Measurements from ENCODE around the gene PIP5KL1. TPM values are rescaled to one million over a fixed set of nuclear protein-coding genes. Genes with fewer than 3 reads are reported as not detected.

The PIP5KL1 gene
- total RNA-seq, 6 experiments from 2014 or later = 1.7 to 3.1 (median 2.1) TPM

DNA sequence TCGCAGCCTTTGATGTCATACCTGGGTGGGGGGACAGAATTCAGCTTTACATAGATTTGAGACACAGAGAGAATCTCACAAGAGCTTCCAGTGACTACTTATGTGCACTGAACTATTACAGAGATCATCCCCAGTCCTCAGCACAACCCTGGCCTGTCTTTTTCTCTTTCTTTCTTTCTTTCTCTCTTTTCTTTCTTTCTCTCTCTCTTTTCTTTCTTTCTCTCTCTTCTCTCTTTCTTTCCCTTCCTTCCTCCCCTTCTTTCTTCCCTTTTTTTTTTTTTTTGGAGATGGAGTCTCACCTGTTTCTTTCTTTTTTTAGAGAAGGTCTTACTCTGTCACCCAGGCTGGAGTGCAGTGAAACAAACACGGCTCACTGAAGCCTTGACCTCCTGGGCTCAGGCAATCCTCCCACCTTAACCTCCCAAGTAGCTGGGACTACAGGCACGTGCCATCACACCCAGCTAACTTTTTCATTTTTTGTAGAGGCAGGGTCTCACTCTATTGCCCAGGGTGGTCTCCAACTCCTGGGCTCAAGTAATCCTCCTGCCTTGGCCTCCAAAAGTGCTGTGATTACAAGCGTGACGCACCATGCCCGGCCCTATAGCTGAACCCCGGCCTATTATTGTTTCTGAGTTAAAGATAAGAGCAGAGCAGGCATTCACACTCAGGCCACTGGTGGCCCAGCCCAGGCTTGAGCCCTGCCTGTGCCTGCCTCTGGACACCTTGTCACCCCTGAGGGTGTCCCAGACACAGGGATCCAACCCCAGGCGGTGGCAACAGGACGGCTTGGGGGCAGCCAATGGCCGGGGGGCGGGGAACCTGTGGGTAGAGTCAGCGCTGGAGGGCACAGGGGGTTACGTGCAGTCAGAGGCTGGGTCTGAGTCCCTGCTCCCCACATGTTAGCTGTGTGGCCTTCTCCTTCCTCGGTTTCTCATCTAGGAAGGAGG is 4.3 kb downstream of the PIP5KL1 start:
- Mint-ChIP-seq H3K27ac (peak overlapping the region; percentile 49), H3K4me1 (ENCODE audit: low read depth) (peaks cover 52% of the 10 kb centered on the region), H3K4me3 (no peak overlapping the region), H3K9me3 (no peaks in the 10 kb centered on the region), H3K27me3 (ENCODE audit: insufficient read depth) (peaks cover 4% of the 10 kb centered on the region), H3K36me3 (ENCODE audit: low read depth) (peaks cover 5% of the 10 kb centered on the region; the same call in 1 of the 2 replicates)
- DNase-seq = no peak
- TF ChIP-seq, protein P1, sequence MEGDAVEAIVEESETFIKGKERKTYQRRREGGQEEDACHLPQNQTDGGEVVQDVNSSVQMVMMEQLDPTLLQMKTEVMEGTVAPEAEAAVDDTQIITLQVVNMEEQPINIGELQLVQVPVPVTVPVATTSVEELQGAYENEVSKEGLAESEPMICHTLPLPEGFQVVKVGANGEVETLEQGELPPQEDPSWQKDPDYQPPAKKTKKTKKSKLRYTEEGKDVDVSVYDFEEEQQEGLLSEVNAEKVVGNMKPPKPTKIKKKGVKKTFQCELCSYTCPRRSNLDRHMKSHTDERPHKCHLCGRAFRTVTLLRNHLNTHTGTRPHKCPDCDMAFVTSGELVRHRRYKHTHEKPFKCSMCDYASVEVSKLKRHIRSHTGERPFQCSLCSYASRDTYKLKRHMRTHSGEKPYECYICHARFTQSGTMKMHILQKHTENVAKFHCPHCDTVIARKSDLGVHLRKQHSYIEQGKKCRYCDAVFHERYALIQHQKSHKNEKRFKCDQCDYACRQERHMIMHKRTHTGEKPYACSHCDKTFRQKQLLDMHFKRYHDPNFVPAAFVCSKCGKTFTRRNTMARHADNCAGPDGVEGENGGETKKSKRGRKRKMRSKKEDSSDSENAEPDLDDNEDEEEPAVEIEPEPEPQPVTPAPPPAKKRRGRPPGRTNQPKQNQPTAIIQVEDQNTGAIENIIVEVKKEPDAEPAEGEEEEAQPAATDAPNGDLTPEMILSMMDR (IDR thresholded peaks at IDR 0.05) = no peak

DNA sequence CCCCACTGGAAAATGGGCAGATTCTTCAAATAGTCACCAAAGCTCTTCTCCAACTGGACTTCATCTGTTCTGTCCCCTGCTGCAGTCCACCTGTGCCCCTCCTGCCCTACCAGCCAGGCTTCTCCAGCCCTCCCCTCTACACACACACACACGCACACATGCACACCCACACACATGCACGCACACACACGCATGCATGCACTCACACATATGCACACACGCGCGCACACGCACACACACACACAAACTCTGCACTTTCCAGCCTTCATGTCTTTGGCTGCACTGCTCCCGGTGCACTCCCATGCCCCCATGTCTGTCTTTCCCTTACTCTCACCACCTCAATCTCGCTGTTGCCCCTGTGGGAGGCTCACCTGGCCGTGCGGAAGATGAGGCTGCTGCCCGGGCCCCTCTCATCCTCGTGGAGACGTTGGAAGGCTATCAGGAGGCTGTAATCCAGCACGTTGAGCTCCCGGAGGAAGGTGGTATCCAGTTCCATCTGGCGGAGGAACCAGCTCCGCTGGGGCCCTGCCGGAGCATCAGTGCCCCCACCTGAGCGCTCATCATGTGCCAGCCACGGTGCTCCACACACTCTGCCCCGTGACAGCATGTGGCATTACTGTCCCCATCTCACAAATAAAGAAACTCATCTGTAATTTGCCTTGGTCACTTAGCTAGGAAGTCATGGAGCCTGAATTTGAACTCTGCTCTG is 5.7 kb downstream of the PIP5KL1 start:
- no peak for DNase-seq
- peak overlapping the region; percentile 97 for H3K27ac Mint-ChIP-seq
- H3K4me1 Mint-ChIP-seq (ENCODE audit: low read depth) = peaks cover 53% of the 10 kb centered on the region
- no peak overlapping the region for H3K4me3 Mint-ChIP-seq
- peaks cover 4% of the 10 kb centered on the region for H3K27me3 Mint-ChIP-seq (ENCODE audit: insufficient read depth)
- H3K36me3 Mint-ChIP-seq (ENCODE audit: low read depth) = peaks cover 5% of the 10 kb centered on the region; the same call in 1 of the 2 replicates
- TF ChIP-seq, protein P1 (IDR thresholded peaks at IDR 0.05) = no peak
- H3K9me3 Mint-ChIP-seq = no peaks in the 10 kb centered on the region

DNA sequence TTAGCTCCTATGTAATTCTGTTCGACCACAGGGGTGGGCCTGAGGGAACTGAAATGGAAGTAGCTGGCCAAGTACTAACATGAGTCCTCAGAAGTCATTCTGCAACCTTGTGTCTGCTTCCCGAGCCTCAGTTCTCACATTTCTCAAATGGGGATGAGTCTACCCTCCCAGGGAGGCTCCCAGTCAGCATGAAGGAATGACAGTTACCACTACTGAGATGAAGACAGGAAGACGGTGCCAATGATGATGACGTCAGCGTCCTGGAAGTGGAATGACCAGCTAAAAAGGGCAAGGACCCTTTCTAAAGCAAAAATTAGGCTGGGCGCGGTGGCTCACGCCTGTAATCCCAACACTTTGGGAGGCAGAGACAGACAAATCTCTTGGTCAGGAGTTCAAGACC is 6.8 kb downstream of the PIP5KL1 start:
- TF ChIP-seq, protein P1 (IDR thresholded peaks at IDR 0.05) = no peak
- Mint-ChIP-seq H3K4me1 (ENCODE audit: low read depth) (peaks cover 59% of the 10 kb centered on the region), H3K27ac (peak overlapping the region; percentile 97), H3K27me3 (ENCODE audit: insufficient read depth) (peaks cover 2% of the 10 kb centered on the region), H3K9me3 (no peaks in the 10 kb centered on the region), H3K4me3 (peak overlapping the region; percentile 31), H3K36me3 (ENCODE audit: low read depth) (peaks cover 5% of the 10 kb centered on the region; the same call in 1 of the 2 replicates)
- peak; percentile 96 for DNase-seq

DNA sequence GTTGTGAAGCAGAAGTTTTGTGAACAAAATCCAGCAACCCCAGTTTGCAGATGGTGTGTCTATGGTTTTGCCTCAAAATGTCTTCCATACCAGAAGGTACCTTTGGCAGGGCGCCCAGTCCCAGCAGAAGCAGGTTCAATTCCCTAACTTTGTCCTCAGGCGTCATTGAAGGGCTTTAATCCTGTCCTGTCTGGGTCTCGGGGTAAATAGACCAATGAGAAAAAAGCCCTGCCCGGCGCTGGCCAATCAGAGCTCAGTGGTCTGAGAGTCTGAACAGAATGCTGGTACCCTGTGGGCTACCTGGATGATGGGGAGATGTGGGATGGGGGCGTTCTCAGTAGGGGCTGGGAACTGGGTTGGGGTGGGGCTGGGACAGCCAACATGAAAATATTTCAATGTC is 7.5 kb downstream of the PIP5KL1 start:
- H3K9me3 Mint-ChIP-seq = no peaks in the 10 kb centered on the region
- no peak overlapping the region for H3K4me3 Mint-ChIP-seq
- peaks cover 66% of the 10 kb centered on the region for H3K4me1 Mint-ChIP-seq (ENCODE audit: low read depth)
- DNase-seq = no peak
- H3K36me3 Mint-ChIP-seq (ENCODE audit: low read depth) = peaks cover 5% of the 10 kb centered on the region; the same call in 1 of the 2 replicates
- no peaks in the 10 kb centered on the region; the same call in 1 of the 2 replicates for H3K27me3 Mint-ChIP-seq (ENCODE audit: insufficient read depth)
- TF ChIP-seq, protein P1 (IDR thresholded peaks at IDR 0.05) = no peak
- peak overlapping the region; percentile 97 for H3K27ac Mint-ChIP-seq

DNA sequence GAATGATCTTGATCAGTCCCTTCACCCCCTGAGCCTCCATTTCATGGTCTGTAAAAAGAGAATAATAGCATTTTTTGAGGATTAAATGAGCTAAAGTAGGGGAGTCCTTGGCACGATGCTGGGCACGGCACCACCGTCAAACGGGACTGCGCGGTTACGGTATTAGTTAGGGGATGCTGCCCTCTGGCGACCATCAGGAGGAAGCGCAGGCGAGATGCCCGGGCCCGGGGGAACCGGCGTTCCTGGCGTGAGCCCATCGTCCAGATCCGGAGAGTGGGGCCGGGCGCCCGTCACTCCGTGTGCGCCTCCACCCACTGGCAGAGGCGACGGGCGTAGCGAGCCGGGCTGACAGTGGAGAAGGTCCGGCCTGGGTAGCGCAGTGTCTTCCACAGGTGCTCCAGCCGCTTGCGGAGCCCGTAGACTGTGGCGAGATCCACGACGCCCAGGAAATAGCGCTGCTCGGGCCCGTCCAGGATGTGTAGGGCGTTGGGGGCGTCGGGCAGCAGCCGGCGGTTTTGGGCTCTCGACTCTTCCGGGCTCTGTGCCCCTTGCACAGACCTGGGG is 8.9 kb downstream of the PIP5KL1 start:
- H3K27ac Mint-ChIP-seq = peak overlapping the region; percentile 40; the same call in 1 of the 2 replicates
- TF ChIP-seq, protein P1 (IDR thresholded peaks at IDR 0.05) = peak; percentile 98
- peaks cover 5% of the 10 kb centered on the region; the same call in 1 of the 2 replicates for H3K36me3 Mint-ChIP-seq (ENCODE audit: low read depth)
- H3K27me3 Mint-ChIP-seq (ENCODE audit: insufficient read depth) = no peaks in the 10 kb centered on the region; the same call in 1 of the 2 replicates
- H3K9me3 Mint-ChIP-seq = no peaks in the 10 kb centered on the region
- H3K4me3 Mint-ChIP-seq = peak overlapping the region; percentile 26; the same call in 1 of the 2 replicates
- H3K4me1 Mint-ChIP-seq (ENCODE audit: low read depth) = peaks cover 77% of the 10 kb centered on the region
- no peak for DNase-seq
